Measurements from ENCODE around the gene FCRLA.

GRCh38 chr1:161720956-161721737 is 14.1 kb downstream of the FCRLA start, which contains the start of gene FCRLB:
- TF ChIP-seq EZH2 (IDR thresholded peaks at IDR 0.05; ENCODE audit: insufficient read depth, poor library complexity, severe bottlenecking) (no peak), EZH2phosphoT487 (IDR thresholded peaks at IDR 0.05; ENCODE audit: insufficient read depth, low read depth) (no peak)

Data from GM23248 (cell line).